ENCODE results near the gene KRTAP10-11.

The KRTAP10-11 gene

GRCh38 chr21:44692798-44693512, 46.7 kb downstream of the KRTAP10-11 start:
- no peak overlapping the region for H3K4me3 ChIP-seq (ENCODE audit: control insufficient read depth, low read depth, low read length)
- no peak for TF ChIP-seq CTCF (IDR thresholded peaks at IDR 0.05; ENCODE audit: control insufficient read depth, insufficient read depth, low read depth, low read length, missing control alignments)
- DNase-seq (ENCODE audit: low read depth): no peak

DNA sequence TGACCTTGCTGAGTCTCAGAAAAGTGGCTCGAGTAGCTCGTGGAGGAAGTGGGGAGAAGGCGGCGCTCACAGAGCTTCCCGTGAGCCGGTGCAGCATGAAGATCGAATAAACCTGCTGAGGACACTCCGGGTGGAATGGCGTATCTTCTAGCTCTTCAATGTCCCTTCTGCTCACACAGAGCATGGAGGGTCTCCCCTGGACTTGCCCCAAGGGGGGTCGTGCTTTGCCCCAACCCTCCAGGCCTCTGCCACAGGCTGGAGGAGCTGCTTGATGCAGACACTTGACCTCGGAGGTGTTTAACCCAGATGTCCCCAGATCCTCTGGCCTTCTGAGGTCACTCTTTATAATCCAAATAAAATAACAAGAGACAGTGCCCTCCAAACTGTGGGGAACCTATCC, 48.6 kb downstream of the KRTAP10-11 start:
- no peak overlapping the region for H3K4me3 ChIP-seq (ENCODE audit: control insufficient read depth, low read depth, low read length)
- no peak for DNase-seq (ENCODE audit: low read depth)
- no peak for TF ChIP-seq CTCF (IDR thresholded peaks at IDR 0.05; ENCODE audit: control insufficient read depth, insufficient read depth, low read depth, low read length, missing control alignments)

GRCh38 chr21:44695184-44695583, 49.0 kb downstream of the KRTAP10-11 start:
- no peak for DNase-seq (ENCODE audit: low read depth)
- TF ChIP-seq CTCF (IDR thresholded peaks at IDR 0.05; ENCODE audit: control insufficient read depth, insufficient read depth, low read depth, low read length, missing control alignments): no peak
- H3K4me3 ChIP-seq (ENCODE audit: control insufficient read depth, low read depth, low read length): no peak overlapping the region

DNA sequence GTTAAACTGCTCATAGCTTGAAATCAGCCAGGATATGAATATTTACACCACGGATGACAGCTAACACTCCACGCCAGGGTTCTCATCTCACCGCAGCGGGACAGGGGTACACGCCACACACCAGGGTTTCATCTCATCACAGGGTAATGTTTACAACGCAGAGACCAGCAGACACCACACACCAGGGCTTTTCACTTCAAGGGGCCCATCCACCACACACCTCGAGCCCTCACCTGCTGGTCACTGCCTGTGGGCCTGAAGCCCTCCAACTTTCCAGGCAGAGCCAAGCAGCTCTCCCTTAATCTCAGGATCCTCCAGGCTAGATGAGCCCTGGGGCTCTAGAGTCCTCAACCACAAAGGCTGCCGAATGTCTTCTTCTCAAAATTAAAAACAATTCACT, 49.4 kb downstream of the KRTAP10-11 start:
- TF ChIP-seq CTCF (IDR thresholded peaks at IDR 0.05; ENCODE audit: control insufficient read depth, insufficient read depth, low read depth, low read length, missing control alignments): no peak
- H3K4me3 ChIP-seq (ENCODE audit: control insufficient read depth, low read depth, low read length): no peak overlapping the region
- no peak for DNase-seq (ENCODE audit: low read depth)

- no peak for TF ChIP-seq CTCF (IDR thresholded peaks at IDR 0.05; ENCODE audit: control insufficient read depth, insufficient read depth, low read depth, low read length, missing control alignments)
- H3K4me3 ChIP-seq (ENCODE audit: control insufficient read depth, low read depth, low read length): no peak overlapping the region
- no peak for DNase-seq (ENCODE audit: low read depth)
Observed at GRCh38 chr21:44696572-44696971, 50.4 kb downstream of the KRTAP10-11 start.
